Stimulated activated CD4-positive, alpha-beta T cell treated with anti-CD3 and anti-CD28 coated beads, Interleukin-15, amount 100 ng/mL, for 24 hours (primary cell): ENCODE data around the gene MZT2A.
"Not testable (repeated sequence)": the region's sequence is repeated elsewhere in the genome, so short reads cannot be mapped to it uniquely, and the experiment has no call there.

ENCODE experiments used
- DNase-seq: peaks from one replicate; pipeline ENCODE4 v3.0.0-alpha.2; 2020

Gene MZT2A

DNA sequence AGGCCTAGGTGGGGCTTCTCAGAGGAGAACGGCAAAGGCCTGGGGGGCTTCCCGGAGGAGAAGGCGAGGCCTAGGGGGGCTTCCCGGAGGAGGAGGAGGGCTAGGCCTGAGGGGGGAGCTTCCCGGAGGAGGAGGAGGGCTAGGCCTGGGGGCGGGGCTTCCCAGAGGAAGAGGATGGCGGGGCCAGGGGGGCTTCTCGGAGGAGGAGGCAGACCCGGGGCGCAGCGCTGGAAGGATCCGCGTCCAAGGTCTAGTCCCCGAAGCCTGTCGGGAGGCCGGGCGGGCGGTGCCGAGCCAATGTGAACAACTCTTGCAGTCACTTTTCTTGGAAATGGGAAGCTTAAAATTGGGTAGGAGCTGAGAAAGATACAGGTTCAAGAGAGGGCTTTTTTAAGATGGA is 46.3 kb downstream of the MZT2A start:
- DNase-seq, result no peak

DNA sequence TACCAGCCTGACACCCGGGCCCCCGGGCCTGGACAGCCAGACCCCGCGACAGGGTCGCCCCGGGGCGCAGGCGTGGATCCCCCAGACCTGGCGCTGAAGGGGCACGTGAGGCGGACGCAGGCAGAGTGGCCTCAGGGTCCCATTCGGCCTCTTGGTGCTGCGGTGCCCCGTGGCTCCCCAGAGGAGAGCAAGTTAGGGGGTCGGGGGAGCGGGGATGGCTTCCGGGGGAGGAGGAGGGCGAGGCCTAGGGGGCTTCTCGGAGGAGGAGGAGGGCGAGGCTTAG is 46.7 kb downstream of the MZT2A start:
- not testable (repeated sequence) for DNase-seq

DNA sequence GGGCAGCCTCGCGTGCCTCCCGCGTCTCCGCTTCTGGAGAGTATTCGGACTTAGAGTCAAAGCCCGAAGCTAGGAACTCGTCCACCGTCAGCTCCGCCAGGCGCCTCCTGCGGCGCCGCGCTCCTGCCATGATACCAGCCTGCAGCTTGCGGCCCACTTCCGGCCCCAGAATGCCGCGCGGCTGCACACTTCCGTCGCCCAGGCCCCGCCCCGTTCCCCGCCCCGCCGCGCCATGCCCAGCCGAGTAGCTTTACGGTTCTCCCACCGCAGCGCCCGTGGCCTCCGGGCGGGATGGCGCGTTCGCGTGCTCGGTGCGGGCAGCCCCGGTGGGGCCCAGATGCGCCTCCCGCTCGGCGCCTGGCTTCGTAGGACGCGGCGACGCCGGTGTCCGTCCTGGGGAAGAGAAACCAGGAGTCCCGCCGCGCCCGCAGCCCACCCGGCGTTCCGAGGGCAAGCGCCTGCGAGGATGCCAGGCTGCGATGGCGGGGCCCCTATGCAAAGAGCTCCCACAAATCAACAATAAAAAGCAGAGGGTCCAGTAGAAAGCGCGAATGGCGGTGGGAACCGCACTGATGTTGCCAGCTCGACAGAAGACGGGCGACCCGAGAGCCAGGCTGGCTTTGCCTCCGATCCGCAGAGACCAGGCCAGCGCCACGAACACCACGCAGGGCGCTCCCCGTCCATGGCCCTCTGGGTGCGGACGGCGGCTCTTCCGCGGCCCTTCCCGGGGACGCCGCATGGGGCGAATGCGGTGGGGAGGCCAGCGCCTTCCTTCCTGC is 47.3 kb downstream of the MZT2A start:
- not testable (repeated sequence) for DNase-seq

DNA sequence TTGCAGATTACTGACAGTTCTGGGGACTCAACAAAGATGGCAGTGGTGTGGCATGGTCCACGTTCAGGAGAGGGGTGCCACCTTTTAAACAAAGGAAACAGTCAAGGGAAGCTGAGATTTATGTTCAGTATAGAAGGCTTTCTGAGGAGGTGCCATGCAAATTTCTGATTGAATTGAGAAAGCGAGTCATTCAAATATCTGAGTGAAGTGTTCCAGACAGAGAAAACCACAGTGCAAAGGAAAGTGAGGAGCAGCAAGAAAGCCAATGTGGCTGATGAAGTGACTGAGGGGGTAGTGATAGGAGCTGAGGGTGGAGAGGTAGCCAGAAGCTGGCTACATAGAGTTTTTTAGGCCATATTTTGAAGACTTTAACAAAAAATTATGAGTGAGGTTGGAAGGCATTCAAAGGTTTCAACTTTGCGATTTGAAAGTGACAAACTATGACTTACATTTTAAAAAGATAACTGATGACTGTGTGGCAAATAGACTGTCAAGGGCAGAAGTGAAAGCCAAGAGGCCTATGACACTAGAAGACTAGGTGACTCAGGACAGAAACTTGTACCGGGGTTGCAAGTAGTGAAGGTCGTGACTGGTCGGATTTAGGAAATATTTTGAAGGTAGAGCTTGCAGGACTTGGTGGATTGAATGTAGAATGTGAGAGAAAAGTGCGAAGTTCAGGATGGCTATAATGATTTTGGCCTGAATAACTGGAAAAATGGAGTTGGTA is 51.3 kb downstream of the MZT2A start:
- peak; percentile 16 for DNase-seq
